ENCODE results near the gene DNM3. TPM values are rescaled to one million over a fixed set of nuclear protein-coding genes. Genes with fewer than 3 reads are reported as not detected.

Gene DNM3
- total RNA-seq, 1 donor from 2014 or later = 2.1 TPM

DNA sequence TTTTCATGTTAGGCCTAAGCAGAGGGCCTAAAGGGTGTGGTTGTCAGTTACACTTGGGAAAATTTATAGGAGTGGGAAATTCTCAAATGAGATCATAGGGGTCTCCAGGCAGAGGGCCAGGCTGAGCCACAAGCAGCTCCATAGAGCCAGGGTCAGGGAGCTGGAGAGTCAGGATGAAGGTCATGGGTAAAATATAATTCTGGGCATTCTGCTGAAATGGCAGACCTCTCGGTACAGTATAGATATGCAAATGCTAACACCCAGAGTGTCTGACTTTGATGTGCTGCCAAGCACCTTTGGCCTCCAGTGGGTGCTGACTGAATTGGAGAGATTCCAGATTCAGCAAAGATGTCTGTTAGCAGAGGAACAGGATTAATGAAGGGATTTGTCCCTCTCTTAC lies 40.1 kb downstream of the DNM3 start:
- Mint-ChIP-seq H3K27me3 (no peaks in the 10 kb centered on the region), H3K27ac (no peak overlapping the region), H3K36me3 (no peaks in the 10 kb centered on the region), H3K9me3 (no peaks in the 10 kb centered on the region), H3K4me3 (no peak overlapping the region), H3K4me1 (ENCODE audit: unreplicated experiment) (no peaks in the 10 kb centered on the region)
- TF ChIP-seq, protein P1, sequence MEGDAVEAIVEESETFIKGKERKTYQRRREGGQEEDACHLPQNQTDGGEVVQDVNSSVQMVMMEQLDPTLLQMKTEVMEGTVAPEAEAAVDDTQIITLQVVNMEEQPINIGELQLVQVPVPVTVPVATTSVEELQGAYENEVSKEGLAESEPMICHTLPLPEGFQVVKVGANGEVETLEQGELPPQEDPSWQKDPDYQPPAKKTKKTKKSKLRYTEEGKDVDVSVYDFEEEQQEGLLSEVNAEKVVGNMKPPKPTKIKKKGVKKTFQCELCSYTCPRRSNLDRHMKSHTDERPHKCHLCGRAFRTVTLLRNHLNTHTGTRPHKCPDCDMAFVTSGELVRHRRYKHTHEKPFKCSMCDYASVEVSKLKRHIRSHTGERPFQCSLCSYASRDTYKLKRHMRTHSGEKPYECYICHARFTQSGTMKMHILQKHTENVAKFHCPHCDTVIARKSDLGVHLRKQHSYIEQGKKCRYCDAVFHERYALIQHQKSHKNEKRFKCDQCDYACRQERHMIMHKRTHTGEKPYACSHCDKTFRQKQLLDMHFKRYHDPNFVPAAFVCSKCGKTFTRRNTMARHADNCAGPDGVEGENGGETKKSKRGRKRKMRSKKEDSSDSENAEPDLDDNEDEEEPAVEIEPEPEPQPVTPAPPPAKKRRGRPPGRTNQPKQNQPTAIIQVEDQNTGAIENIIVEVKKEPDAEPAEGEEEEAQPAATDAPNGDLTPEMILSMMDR (conservative IDR thresholded peaks at IDR 0.05) = no peak
- no peak for DNase-seq (ENCODE audit: extremely low spot score, unreplicated experiment)

DNA sequence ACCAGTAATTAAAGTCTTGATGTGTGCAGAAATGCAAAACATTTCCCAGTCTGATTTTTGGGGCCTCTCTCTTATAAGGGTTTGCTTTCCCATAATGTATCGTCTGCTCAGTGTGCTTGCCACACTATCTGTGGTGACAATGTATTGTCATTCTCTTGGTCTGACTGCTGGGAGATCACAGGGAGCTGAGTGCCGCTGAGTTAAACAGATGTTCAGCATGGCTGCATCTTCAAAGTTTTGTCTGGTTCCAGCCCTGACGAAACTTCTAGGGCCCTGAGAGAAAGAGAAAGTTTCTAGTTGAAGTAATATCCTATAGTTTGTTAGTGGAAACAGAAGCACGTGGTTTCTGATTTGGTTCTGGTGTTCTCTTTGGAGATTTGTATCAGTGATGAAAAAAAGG lies 42.6 kb downstream of the DNM3 start:
- Mint-ChIP-seq H3K4me1 (ENCODE audit: unreplicated experiment) (no peaks in the 10 kb centered on the region), H3K9me3 (no peaks in the 10 kb centered on the region), H3K27ac (no peak overlapping the region), H3K4me3 (no peak overlapping the region), H3K36me3 (no peaks in the 10 kb centered on the region), H3K27me3 (no peaks in the 10 kb centered on the region)
- TF ChIP-seq, protein P1 (conservative IDR thresholded peaks at IDR 0.05) = no peak
- DNase-seq (ENCODE audit: extremely low spot score, unreplicated experiment) = no peak

DNA sequence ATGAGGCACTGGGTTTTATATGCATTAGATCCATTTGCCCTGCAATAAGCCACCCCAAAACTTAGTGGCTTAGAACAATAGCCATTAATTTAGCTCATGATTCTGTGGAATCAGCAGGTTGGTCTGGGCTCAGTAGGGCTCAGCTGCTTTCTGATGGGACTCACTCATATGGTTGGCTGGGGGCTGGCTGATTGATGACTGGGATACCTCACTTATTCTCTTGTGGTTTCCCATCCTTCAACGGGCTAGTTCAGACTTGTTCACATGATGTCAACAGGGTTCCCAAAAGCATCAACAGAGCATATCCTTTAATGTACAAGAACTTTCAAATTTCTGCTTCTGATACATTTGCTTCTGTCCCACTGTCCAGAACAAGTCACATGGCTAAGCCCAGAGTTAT lies 43.2 kb downstream of the DNM3 start:
- H3K27ac Mint-ChIP-seq = no peak overlapping the region
- no peaks in the 10 kb centered on the region for H3K4me1 Mint-ChIP-seq (ENCODE audit: unreplicated experiment)
- H3K27me3 Mint-ChIP-seq = no peaks in the 10 kb centered on the region
- no peak overlapping the region for H3K4me3 Mint-ChIP-seq
- no peaks in the 10 kb centered on the region for H3K9me3 Mint-ChIP-seq
- no peak for DNase-seq (ENCODE audit: extremely low spot score, unreplicated experiment)
- TF ChIP-seq, protein P1 (conservative IDR thresholded peaks at IDR 0.05) = no peak
- no peaks in the 10 kb centered on the region for H3K36me3 Mint-ChIP-seq

- no peaks in the 10 kb centered on the region for H3K36me3 Mint-ChIP-seq
- TF ChIP-seq, protein P1 (conservative IDR thresholded peaks at IDR 0.05) = no peak
- no peaks in the 10 kb centered on the region for H3K27me3 Mint-ChIP-seq
- no peaks in the 10 kb centered on the region for H3K4me1 Mint-ChIP-seq (ENCODE audit: unreplicated experiment)
- no peak for DNase-seq (ENCODE audit: extremely low spot score, unreplicated experiment)
- no peaks in the 10 kb centered on the region for H3K9me3 Mint-ChIP-seq
- H3K27ac Mint-ChIP-seq = no peak overlapping the region
- H3K4me3 Mint-ChIP-seq = no peak overlapping the region
Measured at GRCh38 chr1:171890131-171890530, 48.8 kb downstream of the DNM3 start.

DNA sequence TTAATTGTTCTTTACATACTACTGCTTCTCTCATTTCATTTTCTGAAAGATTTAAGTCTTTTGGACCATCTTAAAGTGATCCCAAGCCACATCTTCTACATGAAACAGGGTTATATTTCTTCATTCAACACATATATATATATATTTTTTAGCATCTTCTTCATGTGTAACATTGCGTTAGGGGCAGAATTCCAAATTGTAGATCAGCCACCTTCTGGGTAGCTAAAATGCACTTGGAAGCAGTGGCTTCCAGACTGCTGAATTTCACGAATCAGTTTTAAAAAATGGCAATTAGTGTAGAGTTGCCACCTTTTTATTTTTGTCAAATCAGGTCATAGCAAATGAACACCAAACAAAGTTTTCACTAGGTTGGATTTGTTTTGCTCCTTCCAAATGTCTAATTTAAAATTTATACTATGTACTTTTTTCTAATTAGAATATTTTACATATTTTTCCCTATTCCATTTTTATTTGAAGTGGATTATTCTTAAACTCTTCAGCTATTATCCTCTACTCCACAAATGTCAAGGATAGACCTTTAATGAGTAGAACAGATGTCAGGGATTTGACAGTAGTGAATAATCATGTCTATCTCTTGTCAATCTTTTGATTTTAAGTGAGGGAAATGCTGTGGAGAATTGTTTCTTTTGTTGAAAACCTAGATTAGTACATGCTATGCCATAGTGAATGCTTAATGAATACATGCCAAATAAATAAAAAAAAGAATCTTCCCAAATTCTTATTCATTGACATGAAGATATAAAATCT lies 55.8 kb downstream of the DNM3 start:
- Mint-ChIP-seq H3K4me1 (ENCODE audit: unreplicated experiment) (peaks cover 7% of the 10 kb centered on the region), H3K36me3 (no peaks in the 10 kb centered on the region), H3K4me3 (no peak overlapping the region), H3K27me3 (no peaks in the 10 kb centered on the region), H3K27ac (no peak overlapping the region), H3K9me3 (no peaks in the 10 kb centered on the region)
- TF ChIP-seq, protein P1 (conservative IDR thresholded peaks at IDR 0.05) = no peak
- no peak for DNase-seq (ENCODE audit: extremely low spot score, unreplicated experiment)
